Heart left ventricle (tissue), 13 donors: ENCODE measurements around the gene LAMP1.

ENCODE experiments used
- CTCF ChIP-seq, 12 donors: fragments of 200-600 bp; sonication (generic) in 4 of 12; IDR thresholded peaks; one replicate each; pipeline versions ENCODE4 v1.5.0 to v1.8.0; 2018 to 2022; ENCODE audit warnings: antibody characterized with exemption in 12 of 12, mild to moderate bottlenecking in 5 of 12
- POLR2A ChIP-seq, 2 donors: fragments of 450-650 bp; IDR thresholded peaks; one replicate each; pipeline ENCODE4 v1.6.1; 2017; ENCODE audit warnings: antibody characterized with exemption in 2 of 2, mild to moderate bottlenecking in 2 of 2, moderate library complexity in 2 of 2
- donor health status: ischemic (EF 13 %, LVEDD 7.1; RV severe dilation, severe dysfunction).
- donor health status: DM: no; HTN: yes; CAD: no.
- donor health status: DM: no; HTN: no; CAD: no.
- donor health status: ischemic (EF 25% LVEDD 6.9; RV normal size, moderate dysfunction).
- donor health status: ischemic (EF 25% LVEDD 5.7; RV mildly dilated, moderate dysfunction).
- donor health status: ischemic (EF 35%, LVEDD 5.7; RV mildly dilated, moderate dysfunction).
- donor health status: nonischemic (EF 11% LVEDD 7.7; RV severe dilation, severe dysfunction).
- donor health status: DM: yes; HTN: yes; CAD: no.
- donor health status: PGD.
- donor health status: ischemic (EF 29% LVEDD 5.4; RV normal size, mild dysfunction).
- donor health status: nonischemic (EF 23%, LVEDD 6.1; RV moderate dilation, normal function).

GRCh38 chr13:113369189-113369588 is 72.2 kb downstream of the LAMP1 start:
- TF ChIP-seq POLR2A (IDR thresholded peaks at IDR 0.05): no peak
- TF ChIP-seq CTCF (IDR thresholded peaks at IDR 0.05): no peak
